HG03025 (cell line): ENCODE measurements around the gene TMEM129.

ENCODE experiments used
- ATAC-seq: cut with Tn5 transposase; IDR thresholded peaks from one replicate; pipeline ENCODE4 v1.9.1; 2021; ENCODE audit warnings: mild to moderate bottlenecking, moderate library complexity; ENCODE audit not compliant: unreplicated experiment, low FRiP score

The TMEM129 gene

GRCh38 chr4:1746265-1746691 is 25.2 kb upstream of the TMEM129 start:
- ATAC-seq: no peak

DNA sequence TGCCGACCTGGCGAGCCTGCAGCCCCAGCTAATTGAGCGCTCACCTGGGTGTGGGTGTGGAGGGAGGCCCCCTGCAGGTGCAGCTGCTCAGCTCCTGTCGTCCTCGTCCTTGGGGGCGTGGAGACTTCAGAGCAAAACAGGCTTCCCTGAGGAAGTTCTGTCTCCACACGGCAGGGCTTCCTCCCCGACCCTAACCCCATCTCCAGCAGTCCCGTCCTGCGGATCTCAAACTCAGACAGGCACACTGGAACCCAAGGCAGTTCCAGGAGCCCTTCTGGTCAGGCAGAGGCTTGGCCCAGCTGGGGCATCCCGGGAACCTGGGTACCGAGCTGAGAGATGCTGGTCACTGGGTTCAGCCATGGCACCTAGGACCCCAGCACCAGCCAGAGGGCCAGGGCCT is 24.6 kb upstream of the TMEM129 start:
- no peak for ATAC-seq

DNA sequence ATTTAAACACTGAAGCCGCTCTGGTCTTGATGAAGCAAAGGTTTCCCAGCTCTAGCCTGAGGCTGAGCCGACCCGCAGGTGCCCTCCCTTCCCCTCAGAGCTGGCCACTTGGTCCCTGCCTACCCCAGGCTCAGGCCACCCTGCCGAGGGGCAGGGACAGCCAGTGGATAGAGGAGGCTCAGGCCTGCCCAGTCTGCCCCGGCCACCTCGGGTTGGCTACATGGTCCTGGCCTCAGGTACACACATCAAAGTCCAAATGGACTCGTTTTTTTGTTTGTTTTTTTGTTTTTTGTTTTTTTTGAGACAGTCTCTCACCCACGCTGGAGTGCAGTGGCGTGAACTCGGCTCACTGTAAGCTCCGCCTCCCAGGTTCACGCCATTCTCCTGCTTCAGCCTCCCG is 24.0 kb upstream of the TMEM129 start:
- no peak for ATAC-seq

- ATAC-seq: no peak
Measured at GRCh38 chr4:1744552-1744951, 23.4 kb upstream of the TMEM129 start.

DNA sequence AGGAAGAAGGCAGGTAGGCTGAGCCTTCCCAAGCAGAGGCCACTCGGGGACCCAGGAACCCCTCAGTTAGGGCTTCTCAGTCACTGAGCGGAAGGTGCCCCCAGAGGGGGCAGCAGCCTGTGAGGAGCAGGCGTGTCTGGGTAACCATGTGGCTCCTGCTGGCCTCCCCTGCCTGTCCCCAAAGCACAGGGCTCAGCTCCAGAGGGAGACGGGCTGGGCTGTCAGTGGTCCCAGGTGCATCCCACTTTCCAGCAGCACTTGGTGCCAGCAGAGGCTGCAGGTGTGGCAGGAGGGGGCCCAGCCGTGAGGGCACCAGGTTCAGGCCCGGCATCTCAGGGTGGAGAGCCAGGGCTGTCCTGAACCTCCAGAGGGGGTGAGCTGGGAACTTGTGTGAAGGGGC is 22.9 kb upstream of the TMEM129 start:
- no peak for ATAC-seq

- no peak for ATAC-seq
Measured at GRCh38 chr4:1743551-1743950, 22.4 kb upstream of the TMEM129 start.

DNA sequence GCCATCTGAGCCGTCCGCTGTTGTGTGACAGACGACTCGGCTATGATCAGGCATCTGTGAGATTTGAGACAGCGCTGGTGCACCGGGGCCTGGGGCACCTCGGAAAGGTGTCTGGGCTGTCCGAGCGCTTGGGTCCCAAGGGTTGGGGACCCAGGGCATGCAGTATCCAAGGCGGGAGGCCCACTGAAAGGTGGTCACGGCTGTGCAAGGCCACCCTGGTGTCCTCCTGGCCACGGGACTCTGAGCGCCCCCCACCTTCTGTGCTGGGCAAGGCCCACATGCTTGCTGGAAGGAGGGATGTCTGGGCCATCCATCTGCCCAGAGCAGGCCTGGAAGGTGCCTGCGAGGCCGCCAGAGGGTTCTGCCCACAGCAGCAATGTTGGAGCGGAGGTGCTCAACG is 20.1 kb upstream of the TMEM129 start:
- ATAC-seq: no peak

GRCh38 chr4:1740021-1740545 is 19.0 kb upstream of the TMEM129 start:
- ATAC-seq: no peak

- no peak for ATAC-seq
Measured at GRCh38 chr4:1739358-1739757, 18.2 kb upstream of the TMEM129 start.

DNA sequence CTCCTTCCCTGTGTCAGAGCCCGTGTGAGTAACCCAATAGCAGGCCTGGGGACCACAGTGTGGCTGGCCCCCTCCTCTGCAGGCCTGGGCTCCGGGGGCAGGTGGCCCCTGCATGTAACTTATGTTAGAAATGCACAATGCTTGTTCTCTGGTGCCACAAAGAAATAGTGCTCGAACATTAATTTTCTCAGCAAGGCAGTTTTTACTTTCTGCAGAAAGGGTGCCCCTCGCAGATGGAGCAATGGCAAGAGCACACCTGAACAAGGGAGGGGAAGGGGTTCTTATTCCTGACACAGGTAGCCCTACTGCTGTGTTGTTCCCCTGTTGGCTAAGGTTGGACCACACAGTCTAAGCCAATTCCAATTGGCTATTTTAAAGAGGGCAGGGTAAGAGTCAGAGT is 17.3 kb upstream of the TMEM129 start:
- ATAC-seq: no peak

DNA sequence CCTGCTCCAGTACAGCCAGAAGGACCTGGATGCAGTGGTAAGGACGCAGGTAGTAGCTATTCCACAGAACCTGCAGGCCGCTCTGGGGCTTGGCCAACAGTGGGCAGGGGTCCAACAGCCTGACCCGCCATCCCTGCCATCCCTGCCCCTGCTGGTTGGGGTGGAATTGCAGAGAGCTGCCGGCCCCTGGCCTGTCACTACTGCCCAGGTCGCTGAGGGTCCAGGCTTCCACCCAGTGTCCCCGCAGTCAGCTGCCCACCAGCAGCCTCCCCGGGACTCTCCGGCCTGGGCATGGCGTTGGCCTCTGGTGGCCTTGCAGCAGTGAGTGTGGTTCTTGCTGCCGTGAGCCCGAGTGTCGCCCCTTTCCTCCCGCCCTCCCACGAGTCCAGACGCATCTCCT is 16.5 kb upstream of the TMEM129 start:
- no peak for ATAC-seq

GRCh38 chr4:1736812-1737211 is 15.7 kb upstream of the TMEM129 start:
- no peak for ATAC-seq

- no peak for ATAC-seq
Measured at GRCh38 chr4:1735215-1735614, 14.1 kb upstream of the TMEM129 start.

- no peak for ATAC-seq
Measured at GRCh38 chr4:1732911-1733310, 11.8 kb upstream of the TMEM129 start.

- no peak for ATAC-seq
Measured at GRCh38 chr4:1731180-1731579, 10.1 kb upstream of the TMEM129 start.

- no peak for ATAC-seq
Measured at GRCh38 chr4:1730532-1731135, 9.5 kb upstream of the TMEM129 start.

DNA sequence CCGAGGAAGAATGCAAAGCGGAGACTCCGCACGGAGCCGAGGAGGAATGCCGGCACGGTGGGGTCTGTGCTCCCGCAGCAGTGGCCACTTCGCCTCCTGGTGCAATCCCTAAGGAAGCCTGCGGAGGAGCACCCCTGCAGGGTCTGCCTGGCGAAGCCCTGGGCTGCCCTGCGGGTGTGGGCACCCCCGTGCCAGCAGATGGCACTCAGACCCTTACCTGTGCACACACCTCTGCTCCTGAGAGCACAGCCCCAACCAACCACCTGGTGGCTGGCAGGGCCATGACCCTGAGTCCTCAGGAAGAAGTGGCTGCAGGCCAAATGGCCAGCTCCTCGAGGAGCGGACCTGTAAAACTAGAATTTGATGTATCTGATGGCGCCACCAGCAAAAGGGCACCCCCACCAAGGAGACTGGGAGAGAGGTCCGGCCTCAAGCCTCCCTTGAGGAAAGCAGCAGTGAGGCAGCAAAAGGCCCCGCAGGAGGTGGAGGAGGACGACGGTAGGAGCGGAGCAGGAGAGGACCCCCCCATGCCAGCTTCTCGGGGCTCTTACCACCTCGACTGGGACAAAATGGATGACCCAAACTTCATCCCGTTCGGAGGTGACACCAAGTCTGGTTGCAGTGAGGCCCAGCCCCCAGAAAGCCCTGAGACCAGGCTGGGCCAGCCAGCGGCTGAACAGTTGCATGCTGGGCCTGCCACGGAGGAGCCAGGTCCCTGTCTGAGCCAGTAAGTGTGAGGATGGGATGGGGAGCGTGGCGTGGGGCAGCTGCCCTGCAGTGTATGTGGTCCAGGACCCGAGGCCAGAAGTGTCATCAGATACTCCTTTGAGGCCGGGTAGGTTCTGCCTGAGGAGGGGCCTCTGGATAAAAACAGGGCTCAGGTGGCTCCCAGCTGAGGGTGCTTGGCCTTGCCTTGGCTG is 7.2 kb upstream of the TMEM129 start:
- no peak for ATAC-seq

GRCh38 chr4:1727117-1728031 is 6.3 kb upstream of the TMEM129 start:
- ATAC-seq: no peak

- ATAC-seq: no peak
Measured at GRCh38 chr4:1726146-1726934, 5.2 kb upstream of the TMEM129 start.

GRCh38 chr4:1725521-1725920 is 4.4 kb upstream of the TMEM129 start:
- ATAC-seq: no peak
